ENCODE measurements around the gene CELF5.
"Not testable (repeated sequence)": the region's sequence is repeated elsewhere in the genome, so short reads cannot be mapped to it uniquely, and the experiment has no call there.

CELF5 gene

GRCh38 chr19:3188627-3189596 is 35.5 kb upstream of the CELF5 start:
- no peak for DNase-seq
- intact Hi-C loops (cut with DNase I) = no loop called here

GRCh38 chr19:3189702-3190469 is 34.6 kb upstream of the CELF5 start:
- no peak for DNase-seq
- intact Hi-C loops (cut with DNase I) = no loop called here

GRCh38 chr19:3190470-3190770 is 34.0 kb upstream of the CELF5 start:
- no peak for DNase-seq
- intact Hi-C loops (cut with DNase I) = no loop called here

- intact Hi-C loops (cut with DNase I) = no loop called here
- no peak for DNase-seq
Measured at GRCh38 chr19:3190921-3191805, 33.3 kb upstream of the CELF5 start.

GRCh38 chr19:3191806-3192104 is 32.7 kb upstream of the CELF5 start:
- DNase-seq; intact Hi-C loops (cut with DNase I): not testable (repeated sequence)

GRCh38 chr19:3192228-3192635 is 32.2 kb upstream of the CELF5 start:
- DNase-seq = no peak
- intact Hi-C loops (cut with DNase I) = no loop called here

- intact Hi-C loops (cut with DNase I) = no loop called here
- no peak for DNase-seq
Measured at GRCh38 chr19:3192684-3193083, 31.8 kb upstream of the CELF5 start.

- intact Hi-C loops (cut with DNase I) = no loop called here
- DNase-seq = no peak
Measured at GRCh38 chr19:3193256-3194105, 31.0 kb upstream of the CELF5 start.

- intact Hi-C loops (cut with DNase I) = no loop called here
- no peak for DNase-seq
Measured at GRCh38 chr19:3194106-3195087, 30.1 kb upstream of the CELF5 start.

- no peak for DNase-seq
- intact Hi-C loops (cut with DNase I) = no loop called here
Measured at GRCh38 chr19:3196064-3196932, 28.2 kb upstream of the CELF5 start.

- intact Hi-C loops (cut with DNase I) = no loop called here
- DNase-seq = no peak
Measured at GRCh38 chr19:3196933-3197205, 27.6 kb upstream of the CELF5 start.

- DNase-seq = no peak
- intact Hi-C loops (cut with DNase I) = no loop called here
Measured at GRCh38 chr19:3198901-3199700, 25.4 kb upstream of the CELF5 start.

- intact Hi-C loops (cut with DNase I) = loop anchor here (10.0 kb wide), 1 partner anchor 264 kb away; no protein-coding TSS in a partner anchor
- DNase-seq = no peak
Measured at GRCh38 chr19:3201072-3201700, 23.3 kb upstream of the CELF5 start.

GRCh38 chr19:3201911-3202310 is 22.6 kb upstream of the CELF5 start:
- intact Hi-C loops (cut with DNase I) = loop anchor here (10.0 kb wide), 1 partner anchor 263 kb away; no protein-coding TSS in a partner anchor
- no peak for DNase-seq

GRCh38 chr19:3202346-3202745 is 22.1 kb upstream of the CELF5 start:
- intact Hi-C loops (cut with DNase I) = loop anchor here (10.0 kb wide), 1 partner anchor 262 kb away; no protein-coding TSS in a partner anchor

More at GRCh38 chr19:3202346-3202745, 22.1 kb upstream of the CELF5 start:
- peak in 4 of 42 donors; percentile 15 to 30 (median 26) for DNase-seq

All from head of caudate nucleus (tissue), 42 donors.